D721Med (cell line): ENCODE data around the gene MYO5C.
"Not testable (repeated sequence)": the region's sequence is repeated elsewhere in the genome, so short reads cannot be mapped to it uniquely, and the experiment has no call there.

Experiments
- DNase-seq: peaks from one replicate; pipeline ENCODE4 v3.0.0; 2011; ENCODE audit warnings: low spot score; ENCODE audit not compliant: insufficient read length
- FAIRE-seq: peaks from 2 replicates; lab custom pipeline; 2011; peaks lifted over from hg19 to GRCh38; lab: Jason Lieb, UNC
- TF ChIP-seq, protein P1 (sequence below): IDR thresholded peaks from 2 replicates; pipeline ENCODE4 v1.5.1; 2012; ENCODE audit warnings: mild to moderate bottlenecking, control low read depth; ENCODE audit not compliant: insufficient read depth; ENCODE audit errors: missing control alignments

The MYO5C gene

GRCh38 chr15:52290800-52291199 lies 4.8 kb downstream of the MYO5C start:
- FAIRE-seq (no peak), DNase-seq (no peak)
- TF ChIP-seq, protein P1, sequence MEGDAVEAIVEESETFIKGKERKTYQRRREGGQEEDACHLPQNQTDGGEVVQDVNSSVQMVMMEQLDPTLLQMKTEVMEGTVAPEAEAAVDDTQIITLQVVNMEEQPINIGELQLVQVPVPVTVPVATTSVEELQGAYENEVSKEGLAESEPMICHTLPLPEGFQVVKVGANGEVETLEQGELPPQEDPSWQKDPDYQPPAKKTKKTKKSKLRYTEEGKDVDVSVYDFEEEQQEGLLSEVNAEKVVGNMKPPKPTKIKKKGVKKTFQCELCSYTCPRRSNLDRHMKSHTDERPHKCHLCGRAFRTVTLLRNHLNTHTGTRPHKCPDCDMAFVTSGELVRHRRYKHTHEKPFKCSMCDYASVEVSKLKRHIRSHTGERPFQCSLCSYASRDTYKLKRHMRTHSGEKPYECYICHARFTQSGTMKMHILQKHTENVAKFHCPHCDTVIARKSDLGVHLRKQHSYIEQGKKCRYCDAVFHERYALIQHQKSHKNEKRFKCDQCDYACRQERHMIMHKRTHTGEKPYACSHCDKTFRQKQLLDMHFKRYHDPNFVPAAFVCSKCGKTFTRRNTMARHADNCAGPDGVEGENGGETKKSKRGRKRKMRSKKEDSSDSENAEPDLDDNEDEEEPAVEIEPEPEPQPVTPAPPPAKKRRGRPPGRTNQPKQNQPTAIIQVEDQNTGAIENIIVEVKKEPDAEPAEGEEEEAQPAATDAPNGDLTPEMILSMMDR, result no peak

- FAIRE-seq, result no peak
- TF ChIP-seq, protein P1, result no peak
- no peak for DNase-seq
Measured at GRCh38 chr15:52290329-52290728, 5.3 kb downstream of the MYO5C start.

- DNase-seq (no peak), FAIRE-seq (no peak)
- TF ChIP-seq, protein P1, result no peak
Measured at GRCh38 chr15:52289629-52290081, 5.9 kb downstream of the MYO5C start.

- TF ChIP-seq, protein P1, result no peak
- FAIRE-seq, result no peak
- no peak for DNase-seq
Measured at GRCh38 chr15:52288986-52289385, 6.6 kb downstream of the MYO5C start.

DNA sequence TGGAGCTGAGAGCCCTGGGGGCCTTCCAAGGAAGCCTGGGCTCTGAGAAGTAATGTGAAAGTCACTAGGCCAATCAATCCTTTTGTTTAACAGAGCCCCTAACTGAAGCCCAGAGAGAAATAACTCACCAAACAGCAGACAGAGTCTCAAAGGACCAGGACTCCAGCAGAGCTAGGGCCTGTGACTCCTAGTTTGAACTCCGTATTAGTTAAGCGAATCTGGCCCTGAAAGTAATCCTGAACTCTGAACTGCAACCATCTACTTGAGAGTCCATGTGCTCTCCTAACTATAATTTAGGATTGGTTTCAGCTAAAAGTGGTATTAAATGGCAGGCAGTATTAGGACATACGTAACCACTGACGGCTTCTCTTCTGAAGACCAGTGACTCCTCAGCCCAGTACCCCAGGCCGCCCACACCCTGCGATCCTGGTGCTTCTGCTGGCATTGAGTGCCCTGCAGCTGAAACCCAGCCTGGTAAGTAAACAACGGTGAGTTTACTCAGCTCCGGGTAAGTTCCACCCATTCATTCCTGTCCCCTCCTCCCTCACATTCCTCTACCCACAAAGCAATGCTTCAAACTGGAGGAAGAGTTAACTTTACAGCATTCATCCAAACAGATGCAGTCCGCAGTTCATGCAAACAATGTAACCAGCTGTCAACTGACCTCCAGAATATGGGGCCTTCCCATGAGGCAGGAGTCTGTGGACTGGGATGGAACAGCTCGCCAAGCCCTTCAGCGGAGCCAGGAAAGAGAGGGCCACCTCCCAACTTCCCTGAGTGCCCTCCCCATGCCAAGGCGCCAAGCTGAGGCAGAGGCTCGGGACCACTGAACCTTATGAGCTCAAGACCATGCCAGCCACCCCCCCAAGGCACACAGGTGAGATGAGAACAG lies 7.3 kb downstream of the MYO5C start:
- FAIRE-seq (no peak), DNase-seq (no peak)
- TF ChIP-seq, protein P1, result no peak

- TF ChIP-seq, protein P1, result no peak
- no peak for DNase-seq
- no peak for FAIRE-seq
Measured at GRCh38 chr15:52287114-52287513, 8.5 kb downstream of the MYO5C start.

DNA sequence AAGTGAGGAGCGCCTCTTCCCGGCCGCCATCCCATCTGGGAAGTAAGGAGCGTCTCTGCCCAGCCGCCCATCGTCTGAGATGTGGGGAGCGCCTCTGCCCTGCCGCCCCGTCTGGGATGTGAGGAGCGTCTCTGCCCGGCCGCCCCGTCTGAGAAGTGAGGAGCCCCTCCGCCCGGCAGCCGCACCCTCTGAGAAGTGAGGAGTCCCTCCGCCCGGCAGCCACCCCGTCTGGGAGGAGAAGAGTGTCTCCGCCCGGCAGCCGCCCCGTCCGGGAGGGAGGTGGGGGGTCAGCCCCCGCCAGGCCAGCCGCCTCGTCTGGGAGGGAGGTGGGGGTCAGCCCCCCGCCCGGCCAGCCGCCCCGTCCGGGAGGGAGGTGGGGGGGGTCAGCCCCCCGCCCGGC lies 9.7 kb downstream of the MYO5C start:
- not testable (repeated sequence) for FAIRE-seq, DNase-seq
